Retinal pigment epithelial cell (primary cell): ENCODE measurements around the gene MYDGF.
"Not testable (repeated sequence)": the region's sequence is repeated elsewhere in the genome, so short reads cannot be mapped to it uniquely, and the experiment has no call there.

ENCODE experiments used
- DNase-seq: peaks from one replicate; pipeline ENCODE4 v3.0.0-alpha.2; 2010; ENCODE audit warnings: low read depth
- H3K4me3 ChIP-seq: 2 replicates; pipeline ENCODE4 v1.5.1; 2011; ENCODE audit warnings: mild to moderate bottlenecking, low read length, control low read depth, moderate library complexity
- TF ChIP-seq, protein P1 (sequence below): conservative IDR thresholded peaks from 2 replicates; pipeline ENCODE4 v1.5.1; 2011; ENCODE audit warnings: low read depth, low read length, control low read depth, inconsistent platforms

MYDGF gene

DNA sequence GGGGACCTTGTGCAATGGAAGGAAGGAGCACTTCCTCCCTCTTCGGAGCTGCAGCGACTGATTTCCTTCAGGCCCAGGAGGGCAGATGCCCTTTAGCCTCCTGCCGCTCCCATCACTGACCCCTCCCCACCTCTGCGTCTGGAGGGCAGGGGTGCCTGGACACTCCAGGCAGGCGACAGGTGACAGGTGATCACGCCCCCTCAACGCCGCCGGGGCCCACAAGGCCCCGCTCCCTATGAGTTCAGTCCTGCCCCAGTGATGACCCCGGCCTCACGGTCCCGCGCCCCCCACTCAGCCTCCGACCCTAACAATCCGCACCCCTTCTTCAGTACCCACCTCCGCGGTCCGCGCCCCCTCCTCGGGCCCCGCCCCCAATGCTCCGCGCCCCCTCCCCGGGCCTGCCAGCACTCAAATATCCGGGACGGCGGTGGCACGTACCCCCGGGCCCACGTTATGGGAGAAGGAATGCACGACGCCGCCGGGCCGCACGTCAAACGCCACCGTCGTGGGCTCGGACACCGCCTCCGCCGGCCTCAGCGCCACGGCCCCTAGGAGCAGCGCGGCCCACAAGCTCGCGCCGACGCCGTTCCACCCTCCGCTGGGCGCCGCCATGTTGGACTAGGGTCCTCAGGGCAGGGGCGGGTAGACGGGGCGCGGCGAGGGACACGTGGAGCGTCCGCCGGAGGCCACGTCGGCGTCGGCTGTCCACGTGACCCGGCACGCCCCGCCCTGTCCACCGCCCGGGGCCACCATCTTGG lies at the start of gene MYDGF:
Gene MYDGF (minus strand): TSS at position 620 of the 758 bp plus-strand sequence. CDS start 8 bp downstream, at position 612.
- peak; percentile 51 for DNase-seq
- peak within 1 kb of the TSS; percentile 69 for H3K4me3 ChIP-seq
- TF ChIP-seq, protein P1, sequence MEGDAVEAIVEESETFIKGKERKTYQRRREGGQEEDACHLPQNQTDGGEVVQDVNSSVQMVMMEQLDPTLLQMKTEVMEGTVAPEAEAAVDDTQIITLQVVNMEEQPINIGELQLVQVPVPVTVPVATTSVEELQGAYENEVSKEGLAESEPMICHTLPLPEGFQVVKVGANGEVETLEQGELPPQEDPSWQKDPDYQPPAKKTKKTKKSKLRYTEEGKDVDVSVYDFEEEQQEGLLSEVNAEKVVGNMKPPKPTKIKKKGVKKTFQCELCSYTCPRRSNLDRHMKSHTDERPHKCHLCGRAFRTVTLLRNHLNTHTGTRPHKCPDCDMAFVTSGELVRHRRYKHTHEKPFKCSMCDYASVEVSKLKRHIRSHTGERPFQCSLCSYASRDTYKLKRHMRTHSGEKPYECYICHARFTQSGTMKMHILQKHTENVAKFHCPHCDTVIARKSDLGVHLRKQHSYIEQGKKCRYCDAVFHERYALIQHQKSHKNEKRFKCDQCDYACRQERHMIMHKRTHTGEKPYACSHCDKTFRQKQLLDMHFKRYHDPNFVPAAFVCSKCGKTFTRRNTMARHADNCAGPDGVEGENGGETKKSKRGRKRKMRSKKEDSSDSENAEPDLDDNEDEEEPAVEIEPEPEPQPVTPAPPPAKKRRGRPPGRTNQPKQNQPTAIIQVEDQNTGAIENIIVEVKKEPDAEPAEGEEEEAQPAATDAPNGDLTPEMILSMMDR: no peak

DNA sequence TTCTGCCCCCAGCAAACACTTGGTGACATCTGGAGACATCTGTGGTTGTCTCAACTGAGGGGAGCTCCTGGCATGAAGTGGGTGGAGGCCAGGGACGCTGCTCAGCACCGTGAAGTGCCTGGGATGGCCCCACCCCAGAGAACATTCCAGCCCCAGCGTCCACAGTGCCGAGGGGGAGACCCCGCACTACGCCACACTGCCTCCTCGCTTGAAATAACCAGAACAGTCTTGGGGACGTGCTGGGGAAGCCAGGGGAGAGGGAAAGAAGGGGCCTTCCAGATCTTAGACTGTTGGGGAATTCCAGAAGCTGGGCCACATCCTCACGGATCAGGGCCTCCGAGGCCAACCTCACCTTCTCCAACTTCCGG lies 49.3 kb upstream of the MYDGF start:
- no peak overlapping the region for H3K4me3 ChIP-seq
- no peak for DNase-seq
- TF ChIP-seq, protein P1: no peak

DNA sequence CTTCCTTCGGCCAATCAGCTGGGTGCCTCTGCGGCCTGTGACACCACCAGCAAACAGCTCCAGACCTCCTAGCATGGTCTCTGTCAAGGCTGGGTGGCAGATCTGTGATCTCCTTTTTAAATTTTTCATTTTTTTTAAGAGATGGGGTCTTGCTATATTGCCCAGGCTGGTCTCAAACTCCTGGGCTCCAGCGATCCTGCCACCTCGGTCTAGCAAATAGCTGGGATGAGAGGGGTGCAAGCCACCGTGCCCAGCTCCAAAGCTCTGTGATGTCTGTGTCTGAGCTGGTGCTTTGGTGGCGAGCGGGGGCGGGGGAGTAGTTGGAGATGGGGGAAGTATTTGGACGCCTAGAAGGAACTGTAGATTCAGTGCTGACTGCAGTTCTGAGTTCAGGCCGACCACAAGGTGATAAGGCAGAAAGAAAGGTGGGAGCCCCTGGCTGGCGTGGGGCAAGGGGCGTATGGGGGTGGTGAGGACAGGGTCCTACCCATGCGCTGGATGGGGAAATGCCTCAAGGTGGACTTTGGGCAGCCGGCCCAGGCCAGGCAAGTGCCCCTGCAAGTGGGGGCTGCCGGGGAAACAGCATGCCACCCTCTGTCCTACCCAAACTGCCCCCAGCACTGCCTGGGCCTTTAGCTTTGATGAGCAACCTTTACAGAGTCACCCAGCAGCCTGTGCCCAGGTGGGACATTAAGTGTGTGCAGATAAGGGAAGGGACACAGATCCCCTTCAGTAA lies 48.0 kb upstream of the MYDGF start:
- TF ChIP-seq, protein P1: no peak
- DNase-seq: no peak
- H3K4me3 ChIP-seq: no peak overlapping the region

DNA sequence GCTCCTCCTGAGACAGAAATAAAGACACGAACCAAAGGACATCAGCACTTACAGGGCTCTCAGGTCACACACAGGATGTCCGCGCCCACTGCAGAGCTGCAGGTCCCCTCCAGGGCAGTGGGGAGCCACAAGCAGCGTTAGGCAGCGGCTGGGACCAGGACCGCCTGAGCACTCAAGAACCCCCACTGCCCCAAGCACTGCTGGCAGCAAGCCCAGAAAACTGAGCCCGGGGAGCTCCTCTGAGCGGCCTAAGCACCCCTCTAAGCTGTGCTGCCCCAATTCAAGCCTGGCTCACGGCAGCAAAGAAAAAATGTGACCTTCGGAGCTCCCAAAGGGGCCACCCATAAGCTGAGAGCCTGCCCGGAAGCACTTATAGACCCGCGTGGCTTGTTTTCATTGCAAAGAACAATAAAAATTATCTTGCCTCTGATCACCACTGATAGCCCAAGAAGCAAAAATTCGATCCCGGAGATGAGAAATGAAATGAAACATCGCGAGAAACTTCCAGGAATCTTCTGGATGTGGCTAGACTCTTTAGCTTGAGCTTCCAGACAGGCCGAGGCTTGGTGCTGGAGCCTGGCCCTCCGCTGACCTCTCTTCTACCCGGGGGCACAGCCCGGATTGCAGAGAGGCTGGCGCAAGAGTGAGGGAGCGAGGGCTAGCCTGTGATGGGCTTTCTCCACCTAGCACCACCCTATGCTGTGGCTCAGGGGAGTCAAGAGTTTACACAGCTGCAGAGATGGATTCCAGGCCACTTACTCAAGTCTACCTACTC lies 47.2 kb upstream of the MYDGF start:
- H3K4me3 ChIP-seq: no peak overlapping the region
- TF ChIP-seq, protein P1: no peak
- DNase-seq: peak; percentile 84

DNA sequence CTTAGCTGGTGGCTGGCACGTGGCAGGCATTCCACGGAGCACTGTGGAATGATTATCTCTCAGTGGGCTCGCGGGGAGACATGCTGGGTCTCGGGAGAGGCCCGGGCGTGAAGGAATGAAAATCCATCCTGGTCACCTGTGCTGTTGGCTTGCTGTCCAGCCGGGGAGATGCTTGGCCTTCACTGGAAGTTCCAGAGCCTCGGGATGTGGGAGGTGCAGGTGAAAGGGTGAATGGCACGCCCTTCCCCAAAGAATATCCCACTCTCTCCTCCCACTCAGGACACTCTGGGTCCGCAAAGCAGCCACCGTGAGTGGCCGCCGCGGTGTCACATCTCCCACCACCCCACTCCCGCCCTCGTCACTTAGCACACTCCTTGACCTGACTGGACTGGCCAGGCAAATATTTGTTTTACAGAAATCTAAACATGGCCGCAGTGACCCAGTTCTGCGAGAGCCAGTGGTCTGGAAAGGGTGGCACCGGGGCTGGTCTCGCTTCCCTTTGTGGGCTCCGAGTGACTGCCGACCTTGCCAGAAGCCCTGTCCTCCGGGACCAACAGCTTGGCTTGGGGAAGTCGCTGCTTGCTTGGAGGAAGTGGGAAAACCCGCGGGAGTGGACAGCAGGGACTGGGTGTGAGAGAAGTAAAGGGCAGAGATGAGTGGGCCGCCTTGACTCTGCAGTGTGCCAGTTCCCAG lies 45.5 kb upstream of the MYDGF start:
- no peak for DNase-seq
- TF ChIP-seq, protein P1: no peak
- H3K4me3 ChIP-seq: no peak overlapping the region

DNA sequence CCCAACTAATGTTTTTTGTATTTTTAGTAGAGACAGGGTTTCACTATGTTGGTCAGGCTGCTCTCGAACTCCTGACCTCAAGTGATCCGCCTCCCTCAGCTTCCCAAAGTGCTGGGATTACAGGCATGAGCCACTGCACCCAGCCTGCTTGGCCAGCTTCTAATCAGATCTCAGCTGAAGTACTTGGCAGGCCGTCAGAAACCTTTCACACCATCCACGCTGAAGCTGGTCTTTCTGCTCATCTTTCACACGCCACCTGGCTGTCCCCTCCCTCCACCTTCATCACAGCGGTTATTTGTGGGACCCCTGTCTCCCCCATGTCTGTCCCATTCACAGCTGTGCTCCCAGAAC lies 45.0 kb upstream of the MYDGF start:
- H3K4me3 ChIP-seq, DNase-seq: not testable (repeated sequence)

DNA sequence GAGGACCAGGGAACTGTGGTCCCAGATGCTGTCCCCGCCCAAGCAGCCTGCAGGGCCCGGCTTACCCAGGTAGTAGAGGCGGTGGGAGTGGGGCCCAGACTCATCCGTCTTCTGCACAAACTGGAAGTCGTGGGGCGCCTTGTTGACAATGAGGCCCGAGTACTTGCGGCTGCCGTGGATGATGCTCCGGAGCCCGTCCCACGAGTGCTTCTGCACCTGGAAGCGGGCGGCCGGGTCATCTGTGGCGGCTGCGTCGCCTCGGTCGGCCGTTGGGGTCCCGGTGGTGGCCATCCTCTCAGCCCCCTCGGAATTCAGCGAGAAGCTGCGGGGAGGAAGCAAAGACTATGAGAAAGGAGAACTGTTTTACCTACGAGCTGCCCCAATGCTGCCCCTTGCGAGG lies 43.9 kb upstream of the MYDGF start:
- no peak overlapping the region for H3K4me3 ChIP-seq
- TF ChIP-seq, protein P1: no peak
- no peak for DNase-seq
